B cell (primary cell): ENCODE measurements around the gene GAREM1. TPM values are rescaled to one million over a fixed set of nuclear protein-coding genes. Genes with fewer than 3 reads are reported as not detected.

Experiments
- ATAC-seq: fragments of 200-7000 bp; cut with Tn5 transposase; one replicate; pipeline ENCODE4 v1.10.0; 2021; ENCODE audit warnings: low read depth, mild to moderate bottlenecking, moderate number of reproducible peaks, moderate library complexity
- CTCF ChIA-PET: fragments of 350-600 bp; sonication (Branson Sonifier 250); formaldehyde crosslinking; loops from one replicate; lab custom pipeline; 2021; ENCODE audit warnings: antibody characterized with exemption, inconsistent platforms; lab: Charles Lee
- POLR2A ChIA-PET: fragments of 350-600 bp; sonication (Branson Sonifier 250); formaldehyde crosslinking; loops from one replicate; lab custom pipeline; 2021; ENCODE audit warnings: antibody characterized with exemption; lab: Charles Lee
- DNase-seq: peaks from one replicate; pipeline ENCODE4 v3.0.0; 2013
- H2AFZ ChIP-seq: 2 replicates; pipeline ENCODE4 v1.6.1; 2012; ENCODE audit warnings: mild to moderate bottlenecking, low read depth, low read length; ENCODE audit not compliant: insufficient read depth, poor library complexity, severe bottlenecking
- H3K27ac ChIP-seq, 2 donors: 1 replicate in 1 of 2; 2 replicates in 1 of 2; pipeline ENCODE4 v1.5.1; 2012 to 2013; ENCODE audit warnings: low read length in 2 of 2, mild to moderate bottlenecking in 2 of 2, moderate library complexity in 1 of 2
- H3K27me3 ChIP-seq, 4 experiments: fragments of 200-600 bp in 1 of 4; sonication (generic) in 1 of 4; replicated peaks in 1 of 4; 1 replicate in 2 of 4; 2 replicates in 2 of 4; pipeline versions ENCODE4 v1.6.1 to v1.7.0; 2013 to 2016; ENCODE audit warnings: low read length in 3 of 4, mild to moderate bottlenecking in 2 of 4, mixed read lengths in 1 of 4, moderate library complexity in 1 of 4; ENCODE audit not compliant: insufficient read depth in 4 of 4, control insufficient read depth in 3 of 4; ENCODE audit errors: control extremely low read depth in 1 of 4
- H3K36me3 ChIP-seq, 2 experiments: replicated peaks in 1 of 2; 1 replicate in 1 of 2; 2 replicates in 1 of 2; pipeline versions ENCODE4 v1.6.1 to v1.7.1; 2013; ENCODE audit warnings: low read length in 1 of 2; ENCODE audit not compliant: insufficient read depth in 2 of 2, control insufficient read depth in 1 of 2; ENCODE audit errors: control extremely low read depth in 1 of 2, extremely low read depth in 1 of 2
- H3K4me1 ChIP-seq, 2 donors: fragments of 200-600 bp in 1 of 2; sonication (generic) in 1 of 2; 1 replicate in 1 of 2; 2 replicates in 1 of 2; pipeline versions ENCODE4 v1.5.1 to v1.6.1; 2013 to 2017; ENCODE audit warnings: low read length in 2 of 2; ENCODE audit not compliant: control insufficient read depth in 2 of 2, insufficient read depth in 2 of 2
- H3K4me2 ChIP-seq: replicated peaks from 2 replicates; pipeline ENCODE3; 2012; ENCODE audit warnings: mild to moderate bottlenecking, low read depth, low read length; ENCODE audit not compliant: poor library complexity, severe bottlenecking
- H3K4me3 ChIP-seq, 5 experiments: fragments of 200-600 bp in 1 of 5; sonication (generic) in 1 of 5; 1 replicate in 3 of 5; 2 replicates in 2 of 5; pipeline versions ENCODE4 v1.5.1 to v1.7.0; 2011 to 2016; ENCODE audit warnings: low read length in 4 of 5, mild to moderate bottlenecking in 4 of 5, low read depth in 2 of 5, control low read depth in 1 of 5, moderate library complexity in 1 of 5; ENCODE audit not compliant: insufficient read depth in 1 of 5; ENCODE audit errors: control extremely low read depth in 1 of 5, extremely low read depth in 1 of 5
- H3K79me2 ChIP-seq: fragments of 200-600 bp; sonication (generic); one replicate; pipeline ENCODE4 v1.6.0; 2016; ENCODE audit warnings: low read length; ENCODE audit not compliant: control insufficient read depth, insufficient read depth
- H3K9ac ChIP-seq: fragments of 200-600 bp; sonication (generic); 2 replicates; pipeline ENCODE4 v1.6.1; 2017; ENCODE audit warnings: mild to moderate bottlenecking, low read length, moderate library complexity
- H3K9me3 ChIP-seq, 3 donors: one replicate each; pipeline versions ENCODE4 v1.6.1 to v1.7.1; 2013; ENCODE audit warnings: low read length in 2 of 3; ENCODE audit not compliant: control insufficient read depth in 2 of 3, insufficient read depth in 1 of 3; ENCODE audit errors: control extremely low read depth in 1 of 3
- H4K20me1 ChIP-seq: 2 replicates; pipeline ENCODE4 v1.6.0; 2012; ENCODE audit warnings: mild to moderate bottlenecking, low read length; ENCODE audit not compliant: insufficient read depth, control insufficient read depth, poor library complexity, severe bottlenecking
- H3K27ac Mint-ChIP-seq: one replicate; pipeline ENCODE4 v1.8.0; 2021; ENCODE audit warnings: mixed read lengths
- H3K27me3 Mint-ChIP-seq: one replicate; pipeline ENCODE4 v1.8.0; 2021; ENCODE audit warnings: mixed read lengths
- H3K4me1 Mint-ChIP-seq: one replicate; pipeline ENCODE4 v1.8.0; 2021; ENCODE audit warnings: mixed read lengths
- H3K4me3 Mint-ChIP-seq: one replicate; pipeline ENCODE4 v1.8.0; 2021; ENCODE audit warnings: mixed read lengths
- H3K9me3 Mint-ChIP-seq: one replicate; pipeline ENCODE4 v1.8.0; 2022; ENCODE audit warnings: mixed read lengths; ENCODE audit not compliant: insufficient read depth
- CTCF ChIP-seq: fragments of 200-600 bp; IDR thresholded peaks from one replicate; pipeline ENCODE4 v1.8.0; 2022; ENCODE audit warnings: antibody characterized with exemption, mild to moderate bottlenecking
- EZH2 ChIP-seq: IDR thresholded peaks from 2 replicates; pipeline ENCODE4 v1.6.1; 2012; ENCODE audit warnings: borderline replicate concordance, low read depth, mild to moderate bottlenecking, moderate library complexity, low read length; ENCODE audit not compliant: insufficient read depth, poor library complexity, severe bottlenecking
- WGBS: methylation state at CpG from one replicate; pipeline ENCODE4 v1.1.5; 2013; ENCODE audit warnings: missing lambda C conversion rate; ENCODE audit not compliant: insufficient coverage; 5-methylcytosine and 5-hydroxymethylcytosine counted together
- intact Hi-C: fragments of 100-400 bp; cut with micrococcal nuclease; formaldehyde crosslinking; loops from one replicate; pipeline ENCODE4 v1.10.0; 2022
- polyA plus RNA-seq: library from polyadenylated mRNA; depleted of rRNA; stranded (reverse); fragments of >200 nt; gene quantifications from 2 replicates; pipeline ENCODE4 v1.2.3, GENCODE V29; 2012
- total RNA-seq, 2 donors: library from RNA; stranded (reverse); fragments of 120-200 nt in 1 of 2; gene quantifications; 1 replicate in 1 of 2; 2 replicates in 1 of 2; pipeline versions ENCODE4 v1.2.3 to v1.2.4, GENCODE V29; 2013 to 2022

GAREM1 gene
- total and polyA plus RNA-seq, 2 donors (not counting 1 experiment from before 2014, with no cell fraction given), result not detected

GRCh38 chr18:32422978-32423740 is 47.5 kb downstream of the GAREM1 start:
- H2AFZ ChIP-seq, result no peak overlapping the region
- Mint-ChIP-seq H3K27me3 (peaks cover 4% of the 10 kb centered on the region), H3K27ac (no peak overlapping the region), H3K4me3 (no peak overlapping the region), H3K4me1 (no peaks in the 10 kb centered on the region), H3K9me3 (no peaks in the 10 kb centered on the region)
- H3K36me3 ChIP-seq, result no peaks in the 10 kb centered on the region
- CTCF ChIA-PET, result no interaction called here
- H3K4me1 ChIP-seq, result no peaks in the 10 kb centered on the region
- H3K4me2 ChIP-seq, result no peak overlapping the region
- DNase-seq (no peak), ATAC-seq (no peak)
- no peak overlapping the region for H3K27ac ChIP-seq
- no peak overlapping the region for H3K9ac ChIP-seq
- H3K4me3 ChIP-seq, result no peak overlapping the region
- H4K20me1 ChIP-seq, result no peaks in the 10 kb centered on the region
- WGBS, result no CpG with 5 or more reads among the region's 4 CpGs
- H3K79me2 ChIP-seq, result no peaks in the 10 kb centered on the region
- intact Hi-C loops, result no loop called here
- TF ChIP-seq CTCF, result no peak
- TF ChIP-seq EZH2, result no peak
- POLR2A ChIA-PET, result no interaction called here
- no peaks in the 10 kb centered on the region for H3K9me3 ChIP-seq
- no peaks in the 10 kb centered on the region for H3K27me3 ChIP-seq

- Mint-ChIP-seq H3K27me3 (no peaks in the 10 kb centered on the region), H3K27ac (no peak overlapping the region), H3K4me3 (no peak overlapping the region), H3K4me1 (no peaks in the 10 kb centered on the region), H3K9me3 (no peaks in the 10 kb centered on the region)
- no peak for TF ChIP-seq EZH2
- no peak for TF ChIP-seq CTCF
- CTCF ChIA-PET, result no interaction called here
- H3K9ac ChIP-seq, result no peak overlapping the region
- POLR2A ChIA-PET, result no interaction called here
- H3K36me3 ChIP-seq, result no peaks in the 10 kb centered on the region
- H3K9me3 ChIP-seq, result no peaks in the 10 kb centered on the region
- no peak overlapping the region for H3K4me3 ChIP-seq
- no peaks in the 10 kb centered on the region for H3K27me3 ChIP-seq
- no peak for DNase-seq
- H3K27ac ChIP-seq, result no peak overlapping the region
- WGBS, result 80% methylated on average over 1 of the region's 3 CpGs
- H2AFZ ChIP-seq, result no peak overlapping the region
- H4K20me1 ChIP-seq, result no peaks in the 10 kb centered on the region
- H3K79me2 ChIP-seq, result no peaks in the 10 kb centered on the region
- no peak overlapping the region for H3K4me2 ChIP-seq
- intact Hi-C loops, result no loop called here
- ATAC-seq, result no peak
- H3K4me1 ChIP-seq, result no peaks in the 10 kb centered on the region
Observed at GRCh38 chr18:32422201-32422600, 48.5 kb downstream of the GAREM1 start.
